Dermis blood vessel endothelial cell (primary cell): ENCODE data around the gene GALNT15. TPM values are rescaled to one million over a fixed set of nuclear protein-coding genes. Genes with fewer than 3 reads are reported as not detected.

ENCODE experiments used
- DNase-seq: peaks from one replicate; pipeline ENCODE4 v3.0.0; 2010
- total RNA-seq: library from RNA; depleted of rRNA; stranded (reverse); fragments of >200 nt; gene quantifications from 2 replicates; pipeline ENCODE4 v1.2.3, GENCODE V29; 2014

Gene GALNT15, protein sequence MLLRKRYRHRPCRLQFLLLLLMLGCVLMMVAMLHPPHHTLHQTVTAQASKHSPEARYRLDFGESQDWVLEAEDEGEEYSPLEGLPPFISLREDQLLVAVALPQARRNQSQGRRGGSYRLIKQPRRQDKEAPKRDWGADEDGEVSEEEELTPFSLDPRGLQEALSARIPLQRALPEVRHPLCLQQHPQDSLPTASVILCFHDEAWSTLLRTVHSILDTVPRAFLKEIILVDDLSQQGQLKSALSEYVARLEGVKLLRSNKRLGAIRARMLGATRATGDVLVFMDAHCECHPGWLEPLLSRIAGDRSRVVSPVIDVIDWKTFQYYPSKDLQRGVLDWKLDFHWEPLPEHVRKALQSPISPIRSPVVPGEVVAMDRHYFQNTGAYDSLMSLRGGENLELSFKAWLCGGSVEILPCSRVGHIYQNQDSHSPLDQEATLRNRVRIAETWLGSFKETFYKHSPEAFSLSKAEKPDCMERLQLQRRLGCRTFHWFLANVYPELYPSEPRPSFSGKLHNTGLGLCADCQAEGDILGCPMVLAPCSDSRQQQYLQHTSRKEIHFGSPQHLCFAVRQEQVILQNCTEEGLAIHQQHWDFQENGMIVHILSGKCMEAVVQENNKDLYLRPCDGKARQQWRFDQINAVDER
- 104 and 175 TPM in 2 replicates for total RNA-seq

- peak; percentile 90 for DNase-seq
These were observed at the start of gene GALNT15 for GRCh38 chr3:16174389-16174788. Gene GALNT15 (plus strand): TSS chr3:16174680. CDS start chr3:16175152, 472 bp downstream.

DNA sequence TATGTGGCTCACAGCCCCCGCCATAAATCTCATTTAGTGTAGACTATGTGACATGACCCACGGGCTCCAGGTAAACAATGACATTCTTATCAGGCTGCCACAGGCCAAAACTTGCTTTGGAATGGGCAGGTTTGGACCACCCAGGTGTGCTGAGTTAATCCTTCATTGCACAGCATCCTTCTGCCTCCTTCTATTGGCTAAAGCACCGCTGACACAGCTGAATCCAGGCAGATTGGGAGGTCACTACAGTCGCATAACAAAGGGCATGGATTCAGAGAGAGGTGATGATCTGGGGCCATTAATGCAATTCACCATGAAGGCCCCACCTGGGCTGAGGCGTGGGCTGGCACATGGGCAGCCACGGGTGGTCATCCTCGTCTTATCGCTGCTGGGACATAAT lies 47.8 kb upstream of the GALNT15 start:
- DNase-seq: no peak

- no peak for DNase-seq
These were observed 47.2 kb upstream of the GALNT15 start for GRCh38 chr3:16127249-16127648.

DNA sequence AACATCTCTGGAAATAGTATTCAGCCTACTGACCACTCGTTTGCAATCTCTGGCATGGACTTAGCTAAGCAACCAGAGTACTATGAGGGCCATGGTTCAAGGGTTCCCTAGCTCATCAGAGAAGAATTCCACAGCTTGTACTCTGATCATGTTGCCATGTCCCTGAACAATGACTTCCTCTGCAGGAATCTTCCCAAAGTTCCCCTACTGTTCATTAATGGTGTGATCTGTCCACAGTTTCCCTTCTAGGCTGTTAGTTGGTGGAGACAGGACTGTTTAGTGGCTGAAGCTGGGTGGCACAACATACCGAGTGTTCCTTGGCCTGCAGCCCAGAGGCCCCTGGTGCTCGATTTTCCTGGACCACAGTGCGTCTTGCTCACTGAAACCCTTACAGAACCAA lies 44.4 kb upstream of the GALNT15 start:
- DNase-seq: no peak

DNA sequence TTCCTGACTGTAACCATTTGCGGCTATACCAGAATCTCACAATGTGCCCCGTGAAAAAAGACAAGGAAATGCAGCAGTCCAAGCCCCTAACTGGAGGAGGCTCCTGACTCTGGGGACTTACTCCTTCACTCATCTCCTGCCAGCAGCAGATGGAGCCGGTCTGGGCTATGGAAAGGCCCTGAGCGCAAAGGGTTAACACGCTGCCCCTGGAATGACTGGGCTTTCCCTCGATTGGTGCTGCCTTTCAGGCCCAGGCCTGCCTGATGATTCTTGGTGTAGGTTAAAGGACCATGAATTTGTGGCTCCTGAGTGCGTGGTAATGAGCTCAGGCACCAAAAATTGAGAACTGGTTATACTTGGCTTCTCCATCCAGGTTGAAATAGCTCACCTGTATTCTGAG lies 42.3 kb upstream of the GALNT15 start:
- no peak for DNase-seq

- no peak for DNase-seq
These were observed 41.6 kb upstream of the GALNT15 start for GRCh38 chr3:16132928-16133327.

DNA sequence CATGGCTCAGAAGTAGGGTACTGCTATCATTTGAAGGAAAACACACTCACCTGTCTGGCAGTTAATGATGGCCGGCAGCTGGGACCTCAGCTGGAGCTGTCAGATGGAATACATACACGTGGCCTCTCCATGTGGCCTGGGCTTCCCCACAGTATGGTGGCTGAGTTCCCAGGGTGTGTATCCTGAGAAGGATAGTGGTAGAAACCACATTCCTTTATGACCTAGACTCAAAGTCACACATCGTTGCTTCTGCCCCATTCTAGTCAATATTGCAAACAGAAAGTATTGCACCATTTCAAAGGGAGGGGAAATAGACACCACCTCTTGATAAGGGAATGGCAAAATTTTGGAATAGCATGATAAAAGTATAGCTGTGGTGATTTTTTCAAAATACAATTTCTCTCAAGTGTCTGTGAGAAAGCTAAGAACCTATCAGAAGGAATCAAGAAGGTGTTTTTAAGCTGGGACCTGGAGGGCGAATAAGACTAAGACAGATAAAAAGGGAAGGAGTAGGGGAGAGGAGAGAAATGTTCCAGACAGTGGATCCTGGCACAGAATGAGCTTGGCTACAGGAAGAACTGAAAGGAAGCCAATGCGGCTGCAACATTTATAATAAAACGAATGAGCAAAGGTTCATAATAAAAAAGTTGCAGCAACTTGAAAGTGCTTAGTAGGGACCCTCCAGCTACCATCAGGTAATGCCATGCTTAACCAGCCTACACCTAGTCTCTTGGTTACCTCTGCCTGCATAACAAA lies 40.1 kb upstream of the GALNT15 start:
- DNase-seq: no peak

DNA sequence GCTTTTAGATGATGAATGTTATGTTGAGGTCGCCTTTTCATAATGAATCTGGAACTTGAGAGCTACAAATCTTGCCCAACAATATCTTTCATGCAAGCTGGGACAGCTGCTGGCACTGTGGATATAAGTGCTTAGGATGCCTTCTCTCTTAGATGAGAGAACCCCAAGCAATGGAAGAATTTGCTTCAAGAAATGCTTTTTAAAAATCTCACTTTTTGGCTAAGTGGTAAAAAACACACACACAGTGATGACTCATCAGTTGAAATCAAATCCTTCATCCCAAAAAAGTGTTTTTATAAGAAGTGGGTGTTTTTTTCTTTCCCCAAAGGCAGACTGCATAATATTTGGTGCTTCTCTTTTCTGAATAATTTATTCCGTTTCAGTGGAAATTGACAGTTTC lies 38.4 kb upstream of the GALNT15 start:
- DNase-seq: no peak

DNA sequence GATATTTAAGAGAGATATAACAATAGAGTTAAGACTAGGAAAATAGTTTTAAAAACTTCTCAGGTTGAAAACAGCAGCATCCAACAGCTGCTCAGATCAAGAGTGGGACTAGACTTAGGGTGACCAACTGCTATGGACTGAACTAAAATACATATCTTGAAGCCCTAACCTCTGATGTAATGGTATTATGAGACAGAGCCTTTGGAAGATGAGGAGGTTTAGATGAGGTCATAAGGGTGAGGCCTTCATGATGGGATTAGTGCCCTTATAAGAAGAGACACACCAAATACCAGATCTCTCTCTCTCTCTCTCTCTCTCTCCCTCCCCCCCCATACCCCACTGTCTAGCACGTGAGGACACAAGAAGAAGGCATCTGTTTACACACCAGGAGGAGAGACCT lies 37.4 kb upstream of the GALNT15 start:
- no peak for DNase-seq

- no peak for DNase-seq
These were observed 36.5 kb upstream of the GALNT15 start for GRCh38 chr3:16137977-16138376.

DNA sequence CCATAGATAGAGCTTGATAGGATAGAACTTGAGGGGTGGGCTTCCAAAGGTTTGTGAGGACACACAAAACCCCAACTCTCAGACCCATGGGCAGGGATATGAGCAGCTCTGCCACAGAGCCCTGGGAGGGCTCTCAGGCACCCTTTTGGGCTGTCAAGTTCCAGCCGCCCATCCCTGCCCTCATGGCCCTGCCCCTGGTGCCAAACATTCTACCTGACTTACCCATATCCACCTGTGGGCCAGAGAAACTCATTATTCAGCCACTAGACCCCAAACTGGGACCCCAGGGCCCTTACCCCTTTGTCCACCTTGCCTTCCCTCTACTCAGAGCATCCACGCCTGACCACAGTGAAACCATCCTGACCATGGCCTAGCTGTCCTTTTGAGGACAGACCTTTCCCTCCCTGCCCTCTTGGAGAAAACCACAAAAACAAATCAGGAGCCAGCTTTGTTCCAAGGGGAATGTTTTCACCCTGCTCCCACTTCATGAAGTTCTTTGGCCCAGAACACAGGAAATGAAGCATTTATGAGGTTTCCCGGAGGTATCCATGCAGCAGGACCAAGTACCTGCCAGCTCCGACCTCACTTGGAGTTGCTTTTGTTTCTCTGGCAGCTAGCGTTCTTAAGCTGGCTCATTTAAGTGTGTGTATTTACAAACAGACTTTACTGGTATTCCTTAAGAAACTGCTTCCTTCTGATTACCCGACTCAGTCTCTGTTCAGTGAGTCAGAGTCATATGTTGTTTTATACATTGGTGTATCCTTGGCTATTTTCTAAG lies 34.2 kb upstream of the GALNT15 start:
- peak; percentile 96 for DNase-seq

DNA sequence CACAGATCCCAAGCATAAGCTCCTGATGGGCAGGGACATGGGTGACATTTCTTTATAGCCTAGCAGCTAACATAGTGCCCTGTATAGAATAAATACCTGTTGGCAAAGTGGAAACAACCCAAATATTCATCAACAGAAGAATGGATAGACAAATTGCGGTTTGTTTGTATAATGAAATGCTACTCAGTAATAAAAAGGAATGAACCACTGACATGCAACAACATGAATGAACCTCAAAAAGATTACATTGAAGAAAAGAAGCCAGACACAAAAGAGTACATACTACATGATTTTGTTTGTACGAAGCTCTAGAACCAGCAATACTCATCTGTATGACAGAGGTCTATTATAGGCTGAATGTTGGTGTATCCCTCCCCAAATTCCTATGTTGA lies 33.6 kb upstream of the GALNT15 start:
- DNase-seq: no peak

DNA sequence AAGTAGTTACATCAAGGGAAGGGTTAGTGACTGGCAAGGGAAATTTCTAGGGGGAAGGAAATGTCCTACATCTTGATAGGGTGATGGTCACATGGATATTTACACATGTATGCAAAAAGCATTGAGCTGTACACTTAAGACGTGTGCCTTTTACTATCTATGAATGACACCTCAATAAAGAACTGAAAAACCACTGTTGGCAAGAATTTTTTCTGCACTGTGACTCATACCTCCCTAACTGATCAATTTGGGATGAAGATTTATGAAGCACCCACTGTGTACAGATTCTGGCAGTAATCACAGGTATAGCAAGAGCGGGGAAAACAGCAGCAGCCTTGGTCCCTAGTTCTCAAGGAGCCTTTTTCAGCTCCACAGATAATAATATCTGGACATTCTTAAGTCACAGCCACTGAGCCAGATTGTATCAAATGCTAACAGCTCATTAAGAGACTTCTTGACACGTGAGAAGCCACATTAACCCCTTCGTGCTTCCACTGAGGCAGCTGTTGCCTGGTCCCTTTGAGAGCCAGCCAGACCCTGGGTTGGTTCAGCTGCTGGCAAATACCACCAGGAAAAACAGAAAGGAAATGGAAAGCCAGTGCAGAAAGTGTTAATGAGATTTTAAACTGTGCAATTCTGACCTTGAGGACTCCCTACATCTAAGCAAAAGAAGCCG lies 32.0 kb upstream of the GALNT15 start:
- no peak for DNase-seq

- DNase-seq: no peak
These were observed 30.5 kb upstream of the GALNT15 start for GRCh38 chr3:16143861-16144447.

DNA sequence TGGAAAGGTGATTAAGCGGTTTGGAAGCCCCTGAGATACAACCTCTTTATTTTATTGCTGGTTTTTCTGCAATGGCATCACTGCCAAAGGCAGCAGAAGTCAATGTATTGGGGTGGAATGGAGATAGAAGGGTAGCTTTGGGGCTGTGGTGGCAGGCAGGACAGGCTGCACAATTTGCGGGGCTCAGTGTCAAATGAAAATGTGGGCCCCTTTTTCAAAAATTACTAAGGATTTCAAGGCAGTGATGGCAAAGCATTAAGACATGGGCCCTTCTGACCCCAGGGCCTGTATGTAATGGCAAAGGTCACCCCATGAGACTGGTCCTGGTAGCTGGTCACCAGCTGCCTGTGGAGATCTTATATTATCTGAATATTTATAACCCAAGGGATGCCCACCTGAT lies 29.3 kb upstream of the GALNT15 start:
- no peak for DNase-seq

GRCh38 chr3:16146015-16146730 lies 28.3 kb upstream of the GALNT15 start:
- DNase-seq: no peak

DNA sequence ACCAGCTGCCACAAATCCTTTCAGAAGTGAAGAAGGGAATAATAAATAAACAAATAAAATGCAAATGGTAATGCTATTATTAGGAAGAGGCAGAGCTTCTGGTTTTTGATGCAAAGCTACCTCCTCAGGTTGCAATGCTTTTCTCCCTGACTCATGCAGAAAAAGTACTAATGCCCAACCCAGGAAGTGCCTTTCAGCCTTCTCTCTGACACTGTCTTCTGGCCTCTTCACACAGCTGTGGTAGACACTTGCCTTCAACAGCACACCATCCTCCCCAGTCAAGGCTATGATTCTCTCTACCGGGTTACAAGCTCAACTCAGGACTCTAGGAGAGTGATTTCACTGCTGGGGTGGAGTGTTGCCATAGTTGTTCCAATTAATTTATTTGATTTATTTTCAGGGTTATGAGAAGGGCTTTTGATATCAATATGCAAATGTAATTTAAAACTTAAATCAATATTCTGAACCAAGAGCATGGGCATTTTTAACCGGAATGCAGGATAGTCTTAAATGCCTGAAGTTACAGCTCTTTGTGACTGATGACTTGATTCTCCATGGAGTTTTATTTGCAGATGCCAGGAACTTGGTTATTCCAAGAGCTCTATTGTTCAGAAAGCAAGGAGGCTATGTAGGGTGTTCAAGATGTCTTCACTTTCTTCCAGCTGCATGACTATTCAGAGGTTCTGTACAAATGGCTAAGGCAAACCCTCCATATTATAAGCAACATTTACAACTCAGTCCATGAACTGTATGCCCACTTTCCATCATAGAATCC lies 27.1 kb upstream of the GALNT15 start:
- no peak for DNase-seq

DNA sequence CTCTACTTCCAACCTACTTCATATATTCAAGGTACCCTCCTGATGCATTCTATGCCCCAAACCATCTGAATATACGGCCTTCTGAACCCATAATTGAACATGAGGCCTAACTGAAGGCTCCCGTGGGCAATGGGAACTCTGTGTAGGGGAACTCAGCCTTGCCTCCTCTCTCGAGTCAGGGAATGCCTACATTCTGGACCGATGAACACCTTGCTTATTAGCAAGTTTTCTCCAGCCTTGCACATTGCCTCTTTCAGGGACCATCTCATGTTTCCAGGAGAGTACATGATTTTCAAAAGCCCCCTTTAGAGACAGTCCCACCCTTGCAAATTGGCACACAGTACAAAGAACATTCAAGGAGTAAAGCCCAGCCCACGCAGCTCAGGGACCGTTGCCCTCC lies 26.3 kb upstream of the GALNT15 start:
- DNase-seq: no peak

DNA sequence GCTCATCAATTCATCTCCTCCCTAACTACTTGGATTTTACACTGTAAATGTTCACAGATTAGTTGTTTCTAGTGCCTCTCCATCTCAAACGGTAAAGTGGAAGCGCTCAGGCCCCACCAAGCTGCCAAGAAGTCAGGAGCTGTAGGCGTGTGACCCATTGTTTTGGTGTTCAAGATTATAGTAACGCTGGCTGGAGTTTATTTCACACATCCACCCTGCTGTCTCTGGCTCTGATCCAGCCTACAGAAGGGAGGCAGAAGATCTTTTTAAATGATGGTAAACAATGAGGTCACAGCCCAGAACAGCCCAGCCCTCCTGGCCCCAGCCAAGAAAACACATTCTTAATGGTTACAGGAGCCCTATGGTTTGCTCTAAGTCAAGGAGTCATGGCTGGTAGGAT lies 25.7 kb upstream of the GALNT15 start:
- peak; percentile 97 for DNase-seq

DNA sequence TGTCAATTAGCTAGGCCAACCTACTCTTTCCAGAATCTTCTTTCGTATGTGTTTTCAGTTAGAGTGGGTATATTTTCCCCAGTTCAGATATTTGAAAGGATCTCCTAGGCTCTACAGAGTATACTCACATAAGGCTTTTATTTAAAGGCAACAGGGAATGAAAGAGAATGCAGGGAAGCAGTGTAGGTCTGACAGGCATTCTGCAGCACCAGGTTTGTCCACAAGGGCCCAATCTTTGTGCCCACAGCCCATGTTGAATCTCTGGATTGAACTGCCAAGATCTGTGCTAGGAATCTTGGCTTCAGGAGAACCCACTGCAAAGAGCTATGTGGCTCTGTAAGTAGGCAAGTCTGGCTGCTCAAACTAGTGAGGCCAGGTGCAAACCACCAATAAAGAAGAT lies 24.2 kb upstream of the GALNT15 start:
- no peak for DNase-seq
